GM18505 (cell line): ENCODE data around the gene LUC7L2.
"Not testable (repeated sequence)": the region's sequence is repeated elsewhere in the genome, so short reads cannot be mapped to it uniquely, and the experiment has no call there.

Experiments
- ATAC-seq: cut with Tn5 transposase; IDR thresholded peaks from one replicate; pipeline ENCODE4 v1.9.1; 2021; ENCODE audit not compliant: unreplicated experiment
- POLR2A ChIP-seq: IDR thresholded peaks from 4 replicates; pipeline ENCODE4 v1.6.1; 2011; ENCODE audit warnings: borderline replicate concordance; ENCODE audit not compliant: insufficient read depth, insufficient read length; ENCODE audit errors: extremely low read depth

Gene LUC7L2

GRCh38 chr7:139456511-139456910 lies 96.8 kb downstream of the LUC7L2 start:
- no peak for ATAC-seq
- no peak for TF ChIP-seq POLR2A

GRCh38 chr7:139457153-139457946 lies 97.7 kb downstream of the LUC7L2 start:
- no peak for TF ChIP-seq POLR2A
- no peak for ATAC-seq

DNA sequence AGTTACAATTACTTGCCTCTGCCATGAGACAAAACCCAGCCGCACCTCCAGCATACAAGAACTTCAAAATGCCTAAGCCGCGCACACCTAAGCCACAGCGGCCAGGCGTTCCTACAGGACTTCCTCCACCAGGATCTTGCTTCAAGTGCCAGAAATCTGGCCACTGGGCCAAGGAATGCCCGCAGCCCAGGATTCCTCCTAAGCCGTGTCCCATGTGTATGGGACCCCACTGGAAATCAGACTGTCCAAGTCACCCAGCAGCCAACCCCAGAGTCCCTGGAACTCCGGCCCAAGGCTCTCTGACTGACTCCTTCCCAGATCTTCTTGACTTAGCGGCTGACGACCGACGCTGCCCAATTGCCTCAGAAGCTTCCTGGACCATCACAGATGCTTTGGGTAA lies 103.7 kb downstream of the LUC7L2 start:
- not testable (repeated sequence) for ATAC-seq

DNA sequence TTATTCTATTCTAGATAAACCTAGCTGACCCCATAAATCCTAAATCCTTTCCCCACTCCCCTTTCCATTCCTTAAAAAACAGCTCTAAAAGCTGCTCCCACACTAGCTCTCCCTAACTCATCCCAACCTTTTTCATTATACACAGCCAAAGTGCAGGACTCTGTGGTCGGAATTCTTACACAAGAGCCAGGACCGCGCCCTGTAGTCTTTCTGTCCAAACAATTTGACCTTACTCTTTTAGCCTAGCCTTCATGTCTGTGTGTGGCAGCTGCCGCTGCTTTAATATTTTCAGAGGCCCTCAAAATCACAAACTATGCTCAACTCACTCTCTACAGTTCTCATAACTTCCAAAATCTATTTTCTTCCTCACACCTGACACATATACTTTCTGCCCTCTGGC lies 104.8 kb downstream of the LUC7L2 start:
- ATAC-seq: not testable (repeated sequence)

GRCh38 chr7:139465072-139465471 lies 105.4 kb downstream of the LUC7L2 start:
- ATAC-seq: not testable (repeated sequence)

DNA sequence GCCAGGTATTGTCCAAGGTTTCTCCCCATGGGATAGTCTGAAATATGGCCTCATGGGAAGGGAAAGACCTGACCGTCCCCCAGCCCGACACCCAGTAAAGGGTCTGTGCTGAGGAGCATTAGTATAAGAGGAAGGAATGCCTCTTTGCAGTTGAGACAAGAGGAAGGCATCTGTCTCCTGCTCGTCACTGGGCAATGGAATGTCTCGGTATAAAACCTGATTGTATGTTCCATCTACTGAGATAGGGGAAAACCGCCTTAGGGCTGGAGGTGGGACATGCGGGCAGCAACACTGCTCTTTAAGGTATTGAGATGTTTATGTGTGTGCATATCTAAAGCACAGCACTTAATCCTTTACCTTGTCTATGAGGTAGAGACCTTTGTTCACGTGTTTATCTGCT lies 108.0 kb downstream of the LUC7L2 start:
- ATAC-seq: not testable (repeated sequence)

DNA sequence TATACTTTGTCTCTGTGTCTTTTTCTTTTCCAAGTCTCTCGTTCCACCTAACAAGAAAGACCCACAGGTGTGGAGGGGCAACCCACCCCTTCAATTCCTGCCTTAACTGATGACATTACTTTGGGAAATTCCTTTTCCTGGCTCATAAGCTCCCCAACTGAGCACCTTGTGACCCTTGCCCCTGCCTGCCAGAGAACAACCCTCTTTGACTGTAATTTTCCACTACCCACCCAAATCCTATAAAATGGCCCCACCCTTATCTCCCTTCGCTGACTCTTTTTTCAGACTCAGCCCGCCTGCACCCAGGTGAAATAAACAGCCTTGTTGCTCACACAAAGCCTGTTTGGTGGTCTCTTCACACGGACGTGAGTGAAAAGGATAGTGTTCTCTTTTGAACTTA lies 108.6 kb downstream of the LUC7L2 start:
- ATAC-seq: not testable (repeated sequence)

DNA sequence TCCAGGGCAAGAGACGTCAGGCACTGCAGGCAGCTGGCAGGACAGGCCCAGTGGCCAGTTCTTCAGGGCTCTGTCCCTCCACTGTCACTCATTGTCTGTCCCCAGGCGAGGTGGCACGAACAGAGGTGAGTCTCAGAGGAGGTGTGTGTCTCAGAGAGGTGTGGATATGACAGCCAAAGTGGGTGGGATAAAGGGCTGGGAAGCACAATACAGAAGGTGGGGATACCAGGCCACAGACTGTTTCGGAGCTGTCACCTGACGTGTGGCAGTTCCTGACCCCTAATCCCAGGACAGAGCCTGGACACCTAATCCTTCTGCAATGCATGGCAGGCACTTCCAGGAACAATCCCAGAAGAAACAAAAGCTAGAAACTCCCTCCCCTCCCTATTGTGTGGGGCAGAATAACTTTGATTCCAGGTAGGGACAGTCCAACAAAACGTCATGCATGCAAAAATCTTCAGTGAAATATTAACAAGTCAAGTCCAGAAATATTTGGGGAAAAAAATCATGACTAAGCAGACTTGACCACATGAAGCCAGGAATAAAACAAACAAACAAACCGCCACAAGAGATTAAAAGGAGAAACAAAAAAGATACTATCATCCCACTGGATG lies 112.2 kb downstream of the LUC7L2 start:
- TF ChIP-seq POLR2A: no peak
- no peak for ATAC-seq
